Stimulated activated CD8-positive, alpha-beta memory T cell treated with anti-CD3 and anti-CD28 coated beads, Interleukin-12 subunit alpha, Interleukin-12 subunit beta, amount 100 ng/mL, for 1 hour (primary cell): ENCODE results near the gene CHSY3.

ENCODE experiments used
- DNase-seq: peaks from one replicate; pipeline ENCODE4 v3.0.0-alpha.2; 2020; ENCODE audit warnings: low read depth

The CHSY3 gene

DNA sequence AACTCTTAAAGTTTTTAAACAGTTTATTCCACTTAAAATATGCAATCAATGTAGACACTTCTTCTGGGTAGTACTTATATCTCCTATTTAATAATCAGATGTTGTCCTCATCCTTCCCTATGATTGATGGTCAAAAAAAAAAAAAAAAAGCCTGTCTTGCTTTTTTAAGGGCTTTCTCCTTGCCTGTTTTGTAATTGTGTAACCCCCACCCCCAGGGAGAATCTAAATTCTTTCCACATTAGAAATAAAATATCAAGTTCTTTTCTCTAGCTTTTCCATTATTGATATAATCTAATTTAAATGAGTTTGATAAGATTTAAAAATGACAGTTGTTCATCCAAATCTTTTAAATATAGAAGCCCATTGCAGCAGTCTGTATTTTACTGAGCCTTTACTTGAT is 119.7 kb downstream of the CHSY3 start:
- no peak for DNase-seq

GRCh38 chr5:130025511-130025910 is 121.2 kb downstream of the CHSY3 start:
- no peak for DNase-seq

GRCh38 chr5:130032807-130033206 is 128.5 kb downstream of the CHSY3 start:
- no peak for DNase-seq

GRCh38 chr5:130034566-130035210 is 130.4 kb downstream of the CHSY3 start:
- DNase-seq: no peak

DNA sequence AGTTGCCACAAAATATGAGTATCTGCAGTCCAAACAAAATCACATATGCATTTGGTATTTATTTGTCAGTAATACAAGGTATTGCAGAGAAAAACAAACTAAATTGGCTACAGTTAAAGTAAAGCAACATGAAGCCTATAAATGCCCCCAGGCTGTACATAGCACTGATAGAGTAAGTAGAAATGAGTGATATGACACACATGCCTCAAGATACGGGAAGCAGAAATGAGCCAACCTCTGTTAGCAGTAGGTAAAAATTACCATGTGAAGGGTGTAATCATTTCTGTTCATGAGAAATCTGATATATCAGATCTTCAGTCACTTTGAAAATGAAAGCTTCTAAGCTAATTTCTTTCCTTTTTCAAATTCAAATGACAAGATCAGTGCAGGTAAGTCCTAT is 131.1 kb downstream of the CHSY3 start:
- DNase-seq: no peak

DNA sequence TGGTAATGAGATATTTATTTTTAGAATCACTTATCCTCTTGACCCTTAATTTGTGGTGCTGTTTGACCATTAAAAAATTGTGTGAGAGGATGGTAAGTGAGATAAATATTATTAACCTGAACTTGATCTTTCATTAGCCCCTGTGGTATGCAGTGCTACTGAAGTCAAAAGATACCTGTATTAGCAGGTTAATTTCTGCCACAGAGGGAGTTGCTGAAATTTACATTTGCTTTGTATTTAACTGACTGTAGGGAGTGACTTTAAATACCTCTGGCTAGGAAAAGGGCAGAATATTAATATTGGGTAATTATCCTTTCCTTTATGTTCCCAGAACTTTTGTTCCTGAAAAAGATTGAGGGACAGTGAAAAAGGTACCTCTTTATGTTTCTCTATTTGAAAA is 133.6 kb downstream of the CHSY3 start:
- no peak for DNase-seq

DNA sequence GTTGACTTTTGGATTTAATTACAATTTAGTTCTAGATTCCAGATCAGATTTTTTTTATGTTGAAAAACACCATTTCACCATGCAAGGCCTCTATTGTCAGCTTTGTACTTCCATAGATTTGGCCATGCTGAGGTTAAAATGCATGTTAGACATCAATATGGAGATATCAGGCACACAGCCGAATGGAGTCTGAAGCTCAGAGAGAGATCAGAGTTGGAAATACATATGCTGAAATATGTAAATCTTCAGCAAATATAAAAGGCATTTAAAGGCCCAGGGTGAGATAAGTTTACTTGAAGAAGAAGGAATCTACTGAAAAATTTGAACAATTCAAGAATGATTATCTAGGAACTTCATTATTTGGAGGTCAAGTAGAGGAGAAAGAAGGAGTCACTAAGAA is 139.6 kb downstream of the CHSY3 start:
- DNase-seq: no peak

DNA sequence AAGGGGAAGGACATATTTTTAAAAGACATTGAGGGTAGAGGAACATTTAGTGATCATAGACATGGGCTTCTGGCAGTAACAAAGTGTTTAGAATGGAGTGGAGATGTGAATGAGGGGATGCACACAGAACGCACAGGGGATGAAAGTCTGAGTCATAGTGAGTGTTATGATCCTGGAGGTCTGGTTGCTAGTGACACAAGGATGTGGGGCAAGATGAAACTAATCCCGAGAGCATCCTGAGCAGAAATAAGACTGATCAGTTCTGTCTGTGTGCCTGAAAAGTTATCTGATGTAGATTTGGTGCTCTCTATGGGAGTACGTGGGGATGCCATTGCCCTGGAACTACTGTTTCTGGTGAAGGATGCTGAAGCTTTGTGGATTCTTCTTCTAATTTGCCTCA is 141.1 kb downstream of the CHSY3 start:
- DNase-seq: no peak

GRCh38 chr5:130050585-130050984 is 146.3 kb downstream of the CHSY3 start:
- DNase-seq: no peak

GRCh38 chr5:130052752-130053151 is 148.5 kb downstream of the CHSY3 start:
- no peak for DNase-seq

GRCh38 chr5:130055572-130055971 is 151.3 kb downstream of the CHSY3 start:
- DNase-seq: no peak

- DNase-seq: no peak
Measured at GRCh38 chr5:130061746-130062145, 157.5 kb downstream of the CHSY3 start.

DNA sequence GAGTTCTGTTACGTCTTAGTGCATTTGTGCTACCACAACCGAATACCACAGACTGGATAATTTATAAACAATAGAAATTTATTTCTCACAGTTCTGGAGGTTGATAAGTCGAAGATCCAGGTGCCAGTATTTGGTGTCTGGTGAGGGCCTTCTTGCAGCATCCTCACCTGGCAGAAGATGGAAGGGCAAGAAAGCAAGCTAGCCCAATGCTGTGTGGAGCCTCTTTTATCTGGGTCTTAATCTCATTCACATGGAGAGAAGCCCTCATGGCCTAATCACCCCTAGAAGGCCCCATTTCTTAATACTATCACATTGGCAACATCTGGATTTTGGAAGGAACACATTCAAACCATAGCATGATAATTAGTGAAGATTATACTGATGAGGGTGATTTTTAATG is 159.3 kb downstream of the CHSY3 start:
- DNase-seq: no peak

GRCh38 chr5:130064484-130064883 is 160.2 kb downstream of the CHSY3 start:
- DNase-seq: no peak

GRCh38 chr5:130065617-130066016 is 161.4 kb downstream of the CHSY3 start:
- DNase-seq: no peak

DNA sequence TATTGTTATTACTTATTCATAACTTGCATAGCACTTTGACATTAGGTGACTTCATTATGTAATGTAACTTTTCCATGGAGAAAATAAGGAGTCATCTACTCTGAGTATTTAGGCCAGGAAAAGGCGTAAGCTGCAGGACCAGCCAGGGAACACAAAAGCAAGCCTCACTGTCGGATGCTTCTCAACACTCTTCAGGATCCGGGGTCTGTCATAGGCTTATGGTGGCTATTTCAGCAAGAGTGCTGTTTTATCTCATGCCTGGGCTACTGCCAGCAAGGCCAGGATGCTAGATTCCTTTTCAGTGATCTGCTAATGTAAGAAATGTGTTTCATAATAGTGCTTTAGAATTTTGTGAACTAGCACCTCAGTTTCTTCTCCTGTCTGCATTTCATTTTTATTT is 162.4 kb downstream of the CHSY3 start:
- no peak for DNase-seq

- DNase-seq: no peak
Measured at GRCh38 chr5:130067364-130067763, 163.1 kb downstream of the CHSY3 start.

- DNase-seq: no peak
Measured at GRCh38 chr5:130068101-130068500, 163.8 kb downstream of the CHSY3 start.

DNA sequence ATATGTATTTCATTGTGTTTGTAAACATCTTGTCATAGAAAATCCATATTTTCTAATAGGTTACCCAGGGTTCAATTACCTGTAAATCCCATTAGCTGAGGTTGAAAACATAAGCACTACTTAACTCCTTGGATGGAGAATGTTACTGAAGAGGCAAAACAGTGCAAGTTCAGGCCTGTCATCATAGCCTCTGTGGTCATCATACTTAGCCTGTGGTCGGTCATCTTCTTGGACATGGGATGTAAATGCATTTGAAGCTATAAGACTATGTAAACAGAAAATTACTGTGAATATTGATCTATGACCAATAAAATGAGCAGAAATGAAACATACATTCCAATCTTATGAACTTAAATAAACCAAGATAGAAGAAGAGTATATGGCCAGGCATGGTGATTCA is 164.7 kb downstream of the CHSY3 start:
- no peak for DNase-seq

GRCh38 chr5:130074820-130075219 is 170.6 kb downstream of the CHSY3 start:
- no peak for DNase-seq

DNA sequence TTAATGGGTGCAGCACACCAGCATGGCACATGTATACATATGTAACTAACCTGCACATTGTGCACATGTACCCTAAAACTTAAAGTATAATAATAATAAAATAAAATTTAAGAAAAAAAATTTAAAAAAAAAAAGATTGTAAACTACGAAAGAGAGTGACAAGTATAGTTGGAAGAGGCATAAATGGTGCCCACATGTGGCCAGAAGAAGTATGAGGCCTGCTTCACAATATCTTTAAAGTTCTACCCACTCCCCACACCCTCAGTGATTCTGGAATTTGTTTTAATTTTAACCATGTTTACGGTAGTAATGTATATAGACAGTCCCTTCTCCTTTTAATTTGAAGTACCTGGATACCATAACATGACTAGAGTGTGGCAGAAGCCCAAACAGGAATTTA is 172.7 kb downstream of the CHSY3 start:
- DNase-seq: no peak

DNA sequence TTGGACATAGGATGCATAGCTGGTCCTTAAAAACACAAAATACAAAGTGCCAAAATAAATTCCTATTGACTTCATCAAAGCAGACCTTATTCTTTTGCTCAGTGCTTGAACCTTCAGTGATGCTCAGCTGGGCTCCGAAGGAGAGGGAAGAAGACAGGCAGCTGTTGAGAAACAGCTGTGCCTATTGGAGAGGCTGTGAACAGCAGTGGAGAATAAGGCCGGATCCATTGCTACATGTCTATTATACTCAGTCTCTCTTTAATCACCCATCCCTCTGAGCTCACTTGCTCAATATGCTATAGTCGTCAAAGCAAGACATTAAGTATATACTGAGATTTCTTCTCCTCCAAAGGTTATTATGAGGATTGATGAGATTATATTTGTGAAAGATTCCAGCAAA is 174.4 kb downstream of the CHSY3 start:
- DNase-seq: no peak

GRCh38 chr5:130090569-130091270 is 186.5 kb downstream of the CHSY3 start:
- no peak for DNase-seq

DNA sequence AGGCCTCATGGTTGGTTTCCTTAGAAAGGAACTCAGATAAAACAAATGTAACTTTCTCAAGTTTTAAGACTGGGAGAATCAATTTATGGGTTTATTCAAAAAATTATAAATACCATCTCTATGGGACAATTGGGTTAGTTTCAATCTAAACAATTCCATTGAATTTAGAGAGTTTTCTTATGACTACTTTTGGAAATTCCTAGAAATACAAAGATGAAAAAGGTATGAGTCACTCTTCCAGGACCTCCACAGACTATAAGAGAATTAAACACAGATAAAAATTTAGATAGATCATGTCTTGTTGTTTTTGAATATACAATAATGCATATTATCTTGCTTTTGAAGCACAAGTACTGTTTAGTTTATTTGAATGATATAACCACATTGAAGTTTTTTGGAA is 188.7 kb downstream of the CHSY3 start:
- DNase-seq: no peak
